ENCODE results near the gene PSMB9.
A peak's percentile ranks its signal among the peaks of the same experiment; 100 is the strongest.
"Not testable (repeated sequence)": the region's sequence is repeated elsewhere in the genome, so short reads cannot be mapped to it uniquely, and the experiment has no call there.

PSMB9 gene

DNA sequence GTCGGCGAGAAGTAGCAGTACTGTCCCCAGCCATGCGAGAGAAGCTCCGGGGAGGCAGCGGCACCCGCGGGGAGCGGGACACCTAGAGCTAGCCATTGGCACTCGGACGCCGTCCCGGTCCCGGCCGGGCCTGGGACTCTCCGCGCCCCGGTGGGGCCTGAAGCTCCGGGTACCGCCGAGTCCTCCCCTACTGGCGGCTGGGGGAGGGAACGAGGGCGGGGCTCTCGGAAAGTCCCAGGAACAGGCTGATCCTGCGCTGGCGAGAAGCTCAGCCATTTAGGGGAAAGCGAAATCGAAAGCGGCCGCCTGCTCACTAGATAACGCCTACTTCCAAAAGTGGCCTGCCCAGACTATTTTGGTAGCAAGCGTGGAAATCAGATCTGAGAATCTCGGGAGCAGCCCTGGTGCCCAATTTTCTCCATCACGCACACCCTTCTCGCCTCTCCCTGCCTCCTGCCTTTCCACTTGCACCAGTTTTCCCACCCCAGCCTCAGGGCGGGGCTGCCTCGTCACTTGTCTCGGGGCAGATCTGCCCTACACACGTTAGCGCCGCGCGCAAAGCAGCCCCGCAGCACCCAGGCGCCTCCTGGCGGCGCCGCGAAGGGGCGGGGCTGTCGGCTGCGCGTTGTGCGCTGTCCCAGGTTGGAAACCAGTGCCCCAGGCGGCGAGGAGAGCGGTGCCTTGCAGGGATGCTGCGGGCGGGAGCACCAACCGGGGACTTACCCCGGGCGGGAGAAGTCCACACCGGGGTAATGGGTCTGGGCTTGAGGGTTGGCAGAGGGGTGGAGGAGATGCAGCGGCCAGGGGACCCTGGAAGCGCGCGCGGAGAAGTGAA is at the start of gene PSMB9, which contains the start of gene TAP1:
TSS of gene PSMB9 (plus strand) at position 652 of the 835 bp plus-strand sequence. CDS start at position 690, 38 bp downstream.
TSS of gene TAP1 (minus strand) at position 164 of the 835 bp plus-strand sequence. CDS start at position 96, 68 bp downstream.
- DNase-seq, result peak; percentile 89 to 97

- not testable (repeated sequence) for DNase-seq
Observed at GRCh38 chr6:32805404-32805803, 48.6 kb upstream of the PSMB9 start.

- no peak for DNase-seq
Observed at GRCh38 chr6:32807020-32807580, 46.9 kb upstream of the PSMB9 start.

GRCh38 chr6:32809171-32809570 is 44.8 kb upstream of the PSMB9 start:
- no peak for DNase-seq

- DNase-seq, result no peak
Observed at GRCh38 chr6:32814145-32814544, 39.8 kb upstream of the PSMB9 start.

DNA sequence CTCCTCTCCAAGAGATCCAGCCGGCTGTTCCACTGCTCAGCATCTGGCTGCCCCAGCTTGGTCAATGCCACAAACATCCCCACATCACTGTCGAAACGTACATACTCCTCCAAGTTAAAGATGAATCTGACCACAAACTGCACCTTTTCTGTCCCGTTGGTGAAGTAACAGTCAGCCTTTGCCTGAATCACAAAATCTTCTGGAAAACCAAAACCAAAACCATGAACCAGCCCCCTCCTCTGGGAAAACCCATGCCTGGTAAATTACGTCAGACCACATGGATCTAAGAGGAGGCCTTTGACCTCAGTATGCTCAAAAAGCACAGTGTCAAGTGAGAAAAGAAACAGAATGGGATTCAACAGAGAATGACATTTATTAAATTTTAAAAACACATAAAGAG is 38.9 kb upstream of the PSMB9 start:
- no peak for DNase-seq

GRCh38 chr6:32815996-32816395 is 38.0 kb upstream of the PSMB9 start:
- no peak for DNase-seq

DNA sequence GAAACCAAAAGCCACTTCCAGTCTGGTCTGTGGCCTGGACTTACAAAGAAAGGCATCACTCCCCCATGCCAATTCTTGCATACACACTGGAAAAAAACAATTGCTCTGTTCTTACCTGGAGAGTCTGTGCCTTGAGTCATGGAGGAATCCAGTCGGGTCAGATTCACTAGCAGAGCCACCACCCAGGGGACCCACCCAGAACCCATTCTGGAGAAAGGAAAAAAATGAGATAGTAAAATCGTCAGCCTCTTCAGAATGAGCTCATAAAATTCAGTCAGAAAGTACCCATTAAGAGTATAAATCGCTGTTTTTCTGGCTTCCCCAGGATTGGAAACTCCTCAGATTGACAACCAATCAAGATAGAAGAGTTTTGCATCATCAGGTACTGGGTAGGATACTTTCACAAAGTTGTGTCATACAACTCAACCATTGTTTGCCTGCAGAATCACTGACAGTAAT is 37.2 kb upstream of the PSMB9 start, which contains the start of gene HLA-DOB:
TSS of gene HLA-DOB (minus strand) at position 257 of the 459 bp plus-strand sequence. CDS start at position 206, 51 bp downstream.
- peak in 1 of 2 experiments; percentile 32 for DNase-seq

- DNase-seq, result no peak
Observed at GRCh38 chr6:32818867-32819266, 35.1 kb upstream of the PSMB9 start.

GRCh38 chr6:32819729-32820128 is 34.3 kb upstream of the PSMB9 start:
- DNase-seq, result no peak

DNA sequence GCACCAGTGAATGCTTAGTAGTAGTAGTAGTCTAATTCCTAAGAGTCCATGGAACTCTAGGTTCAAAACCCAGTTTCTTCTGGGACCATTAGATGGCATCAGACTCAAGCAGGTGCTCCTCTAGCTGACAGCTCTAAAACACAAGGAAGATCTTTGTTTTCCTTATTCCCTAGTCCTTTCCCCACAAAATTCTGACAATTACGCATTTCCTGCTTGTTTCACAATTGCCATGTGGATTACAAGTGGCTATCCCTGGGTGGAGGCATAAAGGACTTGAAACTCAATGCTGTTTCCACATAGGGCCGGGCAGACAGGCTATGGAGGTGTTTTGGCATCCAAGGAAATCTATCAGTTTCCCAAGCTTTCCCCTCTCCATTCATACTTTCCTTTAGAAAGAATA is 28.0 kb upstream of the PSMB9 start:
- DNase-seq, result peak; percentile 2 to 21

DNA sequence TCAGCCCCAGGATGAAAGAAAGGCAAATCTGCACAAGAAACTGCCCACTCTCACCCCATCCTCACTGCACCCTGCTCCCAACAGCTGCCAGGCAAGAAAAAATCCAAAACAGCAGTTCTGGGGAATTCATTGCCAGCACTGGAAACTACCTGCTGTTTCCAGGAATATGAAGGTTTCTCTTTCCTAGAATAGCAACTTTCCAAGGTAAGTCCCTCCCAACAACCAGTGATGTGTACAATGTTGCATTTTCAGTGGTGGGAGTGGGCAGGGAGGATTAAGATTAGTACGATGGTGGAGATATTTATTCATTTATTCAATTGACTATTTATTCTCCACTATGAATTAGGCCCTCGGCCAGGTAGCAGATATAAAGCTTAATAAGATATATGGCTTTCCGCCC is 27.0 kb upstream of the PSMB9 start:
- no peak for DNase-seq

DNA sequence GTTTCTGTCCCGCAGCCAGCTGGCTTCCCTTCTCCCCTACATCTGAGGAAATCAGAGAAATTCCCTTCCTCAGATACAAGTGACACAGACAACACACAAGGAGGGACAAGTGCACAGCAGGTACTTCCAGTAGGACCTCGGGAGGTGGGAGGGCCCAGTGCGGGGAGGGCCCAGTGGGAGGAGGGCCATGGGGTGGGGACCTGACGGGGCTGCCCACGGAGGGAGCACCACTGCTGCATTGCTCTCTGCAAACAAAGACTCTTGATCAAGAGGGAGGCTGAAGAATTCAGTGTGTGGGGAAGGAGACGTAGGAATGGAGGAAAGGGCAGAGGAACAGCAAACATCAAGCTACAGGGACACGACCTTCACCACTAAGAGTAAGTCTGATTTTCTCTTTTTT is 24.5 kb upstream of the PSMB9 start:
- no peak for DNase-seq

DNA sequence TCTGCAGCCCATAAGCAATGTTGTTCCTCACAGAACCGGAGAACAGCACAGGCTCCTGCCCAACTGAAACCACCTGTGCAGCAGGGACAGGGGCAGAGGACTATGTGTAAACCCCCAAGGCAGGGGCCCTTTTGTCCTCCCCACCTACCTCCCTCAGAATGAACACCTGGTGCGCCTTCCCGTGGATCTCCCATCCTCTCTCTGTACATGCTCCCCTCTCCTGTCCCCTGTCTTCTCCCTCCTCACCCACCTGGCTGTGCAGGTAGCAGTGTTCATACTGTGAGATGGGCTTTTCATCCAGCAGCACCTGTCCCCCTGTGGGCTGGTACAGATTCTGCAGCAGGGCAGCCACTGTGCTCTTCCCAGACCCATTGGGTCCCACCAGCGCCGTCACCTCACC is 24.0 kb upstream of the PSMB9 start:
- no peak for DNase-seq

DNA sequence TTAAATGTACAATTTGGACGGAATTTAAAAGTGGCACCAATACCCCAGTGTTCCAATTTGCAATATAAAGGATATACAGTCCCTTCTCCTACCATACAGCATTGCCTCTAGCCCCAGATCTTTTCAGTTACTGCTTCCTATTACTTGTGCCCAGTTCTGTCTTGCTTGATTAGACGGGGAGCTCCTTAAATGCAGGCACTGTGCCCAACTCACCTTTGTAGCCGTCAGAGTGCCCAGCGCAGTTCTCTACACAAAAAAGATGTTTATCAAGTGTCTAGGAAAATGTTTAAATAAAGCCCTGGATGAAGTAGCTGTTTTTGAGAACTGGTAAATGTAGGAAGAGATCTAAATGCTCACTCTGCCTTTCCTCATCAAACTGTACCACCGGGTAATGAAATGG is 23.1 kb upstream of the PSMB9 start:
- no peak for DNase-seq

DNA sequence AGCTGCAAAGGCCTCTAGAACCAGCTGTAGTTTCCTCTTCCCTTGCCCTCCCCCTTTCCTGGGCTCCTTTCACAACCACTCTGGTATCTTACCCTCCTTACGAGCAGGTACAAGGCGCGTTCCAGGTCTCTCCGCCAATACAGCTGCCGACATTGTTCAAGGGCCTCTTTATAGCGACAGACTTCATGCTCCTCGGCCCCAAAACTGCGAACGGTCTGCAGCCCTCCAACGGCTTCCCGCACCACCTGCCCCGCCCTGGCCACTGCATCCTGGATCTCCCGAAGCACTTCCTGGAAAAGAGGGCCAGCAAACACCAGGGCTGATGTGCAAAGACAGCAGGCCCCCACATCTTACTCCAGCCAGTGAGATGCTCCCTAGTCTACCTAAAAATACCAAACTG is 21.5 kb upstream of the PSMB9 start:
- no peak for DNase-seq

GRCh38 chr6:32833664-32834063 is 20.3 kb upstream of the PSMB9 start:
- no peak for DNase-seq

GRCh38 chr6:32835167-32835893 is 18.7 kb upstream of the PSMB9 start:
- DNase-seq, result no peak

DNA sequence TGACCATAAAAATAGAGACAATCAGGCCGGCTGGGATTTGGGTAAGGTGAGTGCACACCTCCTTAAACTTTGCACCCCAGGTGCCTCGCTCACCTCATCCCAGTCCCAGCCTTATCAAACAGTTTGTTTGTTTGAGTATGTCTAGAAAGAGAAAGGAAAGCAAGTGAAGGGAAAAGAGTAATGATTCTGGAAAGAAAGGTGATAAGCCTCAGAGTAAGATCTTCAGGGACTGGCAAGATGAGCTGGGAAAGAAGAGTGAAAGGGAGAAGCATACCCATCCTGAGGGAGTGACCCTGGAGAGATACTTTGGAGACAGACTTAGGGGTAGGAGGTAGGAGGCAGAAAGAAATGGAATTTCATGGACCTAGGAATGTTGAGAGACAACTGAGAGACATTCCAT is 17.1 kb upstream of the PSMB9 start:
- no peak for DNase-seq

DNA sequence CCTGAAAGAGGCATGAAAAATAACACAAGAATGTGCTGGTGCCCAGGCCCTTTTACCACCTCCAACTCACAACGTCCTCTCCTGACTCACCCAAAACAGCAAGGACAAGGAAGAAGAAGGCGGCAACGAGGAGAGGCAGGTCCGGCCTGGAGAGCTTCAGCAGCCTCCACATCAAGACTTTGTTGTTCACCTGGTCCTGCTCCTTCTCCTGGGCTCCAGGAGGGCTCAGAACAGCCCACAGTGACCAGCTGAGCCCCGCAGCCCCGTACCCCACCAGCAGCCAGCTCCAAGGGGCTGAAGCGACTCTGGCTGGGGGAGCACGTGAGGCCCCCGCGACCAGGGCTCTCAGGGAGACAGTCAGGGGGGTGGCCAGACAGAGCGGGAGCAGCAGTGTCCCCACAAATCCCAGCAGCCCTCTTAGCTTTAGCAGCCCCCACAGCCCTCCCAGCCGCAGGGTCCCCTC is 16.3 kb upstream of the PSMB9 start:
- no peak for DNase-seq

GRCh38 chr6:32838114-32838958 is 15.7 kb upstream of the PSMB9 start, which contains the start of gene TAP2:
Gene TAP2, minus strand, starts transcription at chr6:32838739. Its CDS starts 506 bp downstream, at chr6:32838233.
- peak; percentile 85 to 94 for DNase-seq

DNA sequence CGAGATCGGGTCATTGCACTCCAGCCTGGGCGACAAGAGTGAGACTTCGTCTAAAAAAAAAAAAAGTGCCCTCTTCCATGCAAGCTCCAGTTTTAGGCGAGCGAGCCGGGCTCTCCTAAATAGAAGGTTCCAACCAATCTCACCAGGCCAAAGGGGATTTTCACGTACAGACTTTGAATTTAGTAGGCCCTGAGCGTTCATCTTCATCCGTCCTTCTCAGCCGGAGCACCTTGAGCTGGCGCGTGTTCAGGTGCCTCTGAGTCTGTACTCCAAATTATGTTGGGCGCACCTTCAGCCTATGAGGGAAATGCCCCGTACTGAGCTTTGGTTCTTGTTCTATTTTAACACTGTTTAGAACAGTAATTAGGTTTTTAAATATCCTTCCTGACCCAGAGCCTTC is 14.6 kb upstream of the PSMB9 start:
- DNase-seq, result no peak

Data from NCI-H526 (cell line).